ENCODE results near the gene NFKBIL1. TPM values are rescaled to one million over a fixed set of nuclear protein-coding genes. Genes with fewer than 3 reads are reported as not detected.

Gene NFKBIL1
- total and polyA plus RNA-seq, 9 of the 15 experiments (the other 6 are each of a cell fraction or from before 2014, with no cell fraction given): 0.49 to 33.1 (median 7.6) TPM

- no peak; a peak in 1 of 4 replicates for TF ChIP-seq MNT (conservative IDR thresholded peaks at IDR 0.05)
- no peak for TF ChIP-seq TRIM28 (IDR thresholded peaks at IDR 0.05)
- TF ChIP-seq RNF219 (CRISPR knock-in tag; IDR thresholded peaks at IDR 0.05): peak; percentile 64; the same call in 1 of the 2 replicates
- no peak for TF ChIP-seq XRCC4 (IDR thresholded peaks at IDR 0.05; ENCODE audit: extremely low read depth, insufficient read depth, insufficient read length)
- TF ChIP-seq, protein P1, sequence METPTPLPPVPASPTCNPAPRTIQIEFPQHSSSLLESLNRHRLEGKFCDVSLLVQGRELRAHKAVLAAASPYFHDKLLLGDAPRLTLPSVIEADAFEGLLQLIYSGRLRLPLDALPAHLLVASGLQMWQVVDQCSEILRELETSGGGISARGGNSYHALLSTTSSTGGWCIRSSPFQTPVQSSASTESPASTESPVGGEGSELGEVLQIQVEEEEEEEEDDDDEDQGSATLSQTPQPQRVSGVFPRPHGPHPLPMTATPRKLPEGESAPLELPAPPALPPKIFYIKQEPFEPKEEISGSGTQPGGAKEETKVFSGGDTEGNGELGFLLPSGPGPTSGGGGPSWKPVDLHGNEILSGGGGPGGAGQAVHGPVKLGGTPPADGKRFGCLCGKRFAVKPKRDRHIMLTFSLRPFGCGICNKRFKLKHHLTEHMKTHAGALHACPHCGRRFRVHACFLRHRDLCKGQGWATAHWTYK (CRISPR knock-in tag; IDR thresholded peaks at IDR 0.05): no peak
- no peak for TF ChIP-seq ZSCAN29 (IDR thresholded peaks at IDR 0.05)
- TF ChIP-seq, protein P2, sequence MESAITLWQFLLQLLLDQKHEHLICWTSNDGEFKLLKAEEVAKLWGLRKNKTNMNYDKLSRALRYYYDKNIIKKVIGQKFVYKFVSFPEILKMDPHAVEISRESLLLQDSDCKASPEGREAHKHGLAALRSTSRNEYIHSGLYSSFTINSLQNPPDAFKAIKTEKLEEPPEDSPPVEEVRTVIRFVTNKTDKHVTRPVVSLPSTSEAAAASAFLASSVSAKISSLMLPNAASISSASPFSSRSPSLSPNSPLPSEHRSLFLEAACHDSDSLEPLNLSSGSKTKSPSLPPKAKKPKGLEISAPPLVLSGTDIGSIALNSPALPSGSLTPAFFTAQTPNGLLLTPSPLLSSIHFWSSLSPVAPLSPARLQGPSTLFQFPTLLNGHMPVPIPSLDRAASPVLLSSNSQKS (CRISPR knock-in tag; IDR thresholded peaks at IDR 0.05): no peak
- no peak for TF ChIP-seq KDM5B (IDR thresholded peaks at IDR 0.05; ENCODE audit: insufficient replicate concordance, low read depth, low read length)
- TF ChIP-seq GATAD2B (IDR thresholded peaks at IDR 0.05; ENCODE audit: borderline replicate concordance): no peak
- TF ChIP-seq ZNF644 (tag; IDR thresholded peaks at IDR 0.05; ENCODE audit: low read depth): 0 out of 2 replicates have a peak, but pooled peaks have one; percentile 50
- no peak for TF ChIP-seq HNRNPUL1 (IDR thresholded peaks at IDR 0.05; ENCODE audit: low read length)
- no peak for TF ChIP-seq TRIM24 (IDR thresholded peaks at IDR 0.05)
- peak; percentile 65; the same call in 1 of the 2 replicates for TF ChIP-seq MIER1 (IDR thresholded peaks at IDR 0.05; ENCODE audit: low read depth)
- no peak for TF ChIP-seq GTF2B (IDR thresholded peaks at IDR 0.05; ENCODE audit: extremely low read depth, insufficient read length)
- TF ChIP-seq PTRF (tag; IDR thresholded peaks at IDR 0.05): no peak
- no peak for TF ChIP-seq POLR3A (IDR thresholded peaks at IDR 0.05; ENCODE audit: borderline replicate concordance, extremely low read depth, insufficient read depth, insufficient read length)
- peak; percentile 71; the same call in 1 of the 2 replicates for TF ChIP-seq NKRF (IDR thresholded peaks at IDR 0.05; ENCODE audit: borderline replicate concordance)
- TF ChIP-seq FUS (optimal IDR thresholded peaks at IDR 0.05; ENCODE audit: low read depth, low read length): no peak
- no peak for TF ChIP-seq ZC3H11A (IDR thresholded peaks at IDR 0.05; ENCODE audit: low read depth, low read length)
- TF ChIP-seq HNRNPH1 (optimal IDR thresholded peaks at IDR 0.05; ENCODE audit: low read depth, low read length): no peak
Observed at GRCh38 chr6:31541059-31541657, 6.2 kb upstream of the NFKBIL1 start (continued).
